Measurements from ENCODE around the gene LRRC30. TPM values are rescaled to one million over a fixed set of nuclear protein-coding genes. Genes with fewer than 3 reads are reported as not detected.

LRRC30 gene
- total and polyA plus RNA-seq, 8 donors: not detected

DNA sequence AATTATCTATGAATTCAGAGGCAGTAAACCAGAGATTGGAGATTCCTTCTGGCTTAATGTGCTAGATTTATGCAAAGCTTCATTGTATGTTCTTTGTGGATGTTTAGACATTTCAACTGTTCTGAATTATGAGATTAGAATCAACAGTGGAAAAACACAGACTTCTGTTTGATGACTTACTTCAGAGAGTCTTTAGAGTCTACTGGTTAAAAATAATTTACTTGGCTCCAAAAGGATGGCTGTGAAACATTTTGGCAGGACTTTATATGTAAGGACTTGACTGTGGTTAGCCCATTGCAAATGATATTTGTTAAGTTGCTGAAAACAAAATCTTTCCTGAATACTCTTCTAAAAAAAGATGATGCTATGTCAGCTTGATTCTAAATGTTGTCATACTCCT, 25.5 kb upstream of the LRRC30 start:
- peak overlapping the region in 1 of 2 donors; percentile 78 for H3K27ac ChIP-seq
- peak in 1 of 4 donors; percentile 59 for DNase-seq
- peak; percentile 6 for ATAC-seq

DNA sequence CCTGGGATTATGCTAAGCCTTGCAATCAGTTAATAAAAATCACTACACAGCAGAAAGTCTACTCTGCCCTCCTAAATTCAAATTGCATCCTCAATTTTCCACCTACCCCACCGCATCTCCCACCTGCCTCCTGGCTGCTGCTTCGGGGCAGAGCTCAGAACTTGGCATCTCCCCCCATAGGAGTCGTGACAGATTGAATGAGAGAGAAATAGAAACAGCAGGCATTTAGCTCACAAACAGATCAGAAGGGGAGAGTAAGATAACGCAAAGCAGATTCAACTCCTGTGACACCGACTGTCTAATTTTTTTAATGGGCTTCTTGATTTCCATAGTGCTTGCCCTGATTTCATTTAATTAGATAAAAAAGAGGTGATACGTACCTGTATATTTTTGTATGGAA, 24.7 kb upstream of the LRRC30 start:
- H3K4me1 ChIP-seq: peaks cover 4 to 5% of the 10 kb centered on the region in 2 donors
- H3K4me3 ChIP-seq: no peak overlapping the region
- peak overlapping the region in 1 of 2 donors; percentile 44 for H3K27ac ChIP-seq
- DNase-seq: no peak
- no peaks in the 10 kb centered on the region for H3K9me3 ChIP-seq
- no peak for ATAC-seq
- H3K27me3 ChIP-seq: no peaks in the 10 kb centered on the region
- H3K36me3 ChIP-seq: no peaks in the 10 kb centered on the region
- TF ChIP-seq, protein P1, sequence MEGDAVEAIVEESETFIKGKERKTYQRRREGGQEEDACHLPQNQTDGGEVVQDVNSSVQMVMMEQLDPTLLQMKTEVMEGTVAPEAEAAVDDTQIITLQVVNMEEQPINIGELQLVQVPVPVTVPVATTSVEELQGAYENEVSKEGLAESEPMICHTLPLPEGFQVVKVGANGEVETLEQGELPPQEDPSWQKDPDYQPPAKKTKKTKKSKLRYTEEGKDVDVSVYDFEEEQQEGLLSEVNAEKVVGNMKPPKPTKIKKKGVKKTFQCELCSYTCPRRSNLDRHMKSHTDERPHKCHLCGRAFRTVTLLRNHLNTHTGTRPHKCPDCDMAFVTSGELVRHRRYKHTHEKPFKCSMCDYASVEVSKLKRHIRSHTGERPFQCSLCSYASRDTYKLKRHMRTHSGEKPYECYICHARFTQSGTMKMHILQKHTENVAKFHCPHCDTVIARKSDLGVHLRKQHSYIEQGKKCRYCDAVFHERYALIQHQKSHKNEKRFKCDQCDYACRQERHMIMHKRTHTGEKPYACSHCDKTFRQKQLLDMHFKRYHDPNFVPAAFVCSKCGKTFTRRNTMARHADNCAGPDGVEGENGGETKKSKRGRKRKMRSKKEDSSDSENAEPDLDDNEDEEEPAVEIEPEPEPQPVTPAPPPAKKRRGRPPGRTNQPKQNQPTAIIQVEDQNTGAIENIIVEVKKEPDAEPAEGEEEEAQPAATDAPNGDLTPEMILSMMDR (IDR thresholded peaks at IDR 0.05): no peak
- intact Hi-C loops (cut with DNase I): no loop called here

More for the DNA sequence above, 25.5 kb upstream of the LRRC30 start:
- intact Hi-C loops (cut with DNase I): no loop called here
- no peak overlapping the region for H3K4me3 ChIP-seq
- no peaks in the 10 kb centered on the region for H3K36me3 ChIP-seq
- peaks cover 4 to 5% of the 10 kb centered on the region in 2 donors for H3K4me1 ChIP-seq
- H3K9me3 ChIP-seq: no peaks in the 10 kb centered on the region
- TF ChIP-seq, protein P1 (IDR thresholded peaks at IDR 0.05): no peak
- H3K27me3 ChIP-seq: no peaks in the 10 kb centered on the region

DNA sequence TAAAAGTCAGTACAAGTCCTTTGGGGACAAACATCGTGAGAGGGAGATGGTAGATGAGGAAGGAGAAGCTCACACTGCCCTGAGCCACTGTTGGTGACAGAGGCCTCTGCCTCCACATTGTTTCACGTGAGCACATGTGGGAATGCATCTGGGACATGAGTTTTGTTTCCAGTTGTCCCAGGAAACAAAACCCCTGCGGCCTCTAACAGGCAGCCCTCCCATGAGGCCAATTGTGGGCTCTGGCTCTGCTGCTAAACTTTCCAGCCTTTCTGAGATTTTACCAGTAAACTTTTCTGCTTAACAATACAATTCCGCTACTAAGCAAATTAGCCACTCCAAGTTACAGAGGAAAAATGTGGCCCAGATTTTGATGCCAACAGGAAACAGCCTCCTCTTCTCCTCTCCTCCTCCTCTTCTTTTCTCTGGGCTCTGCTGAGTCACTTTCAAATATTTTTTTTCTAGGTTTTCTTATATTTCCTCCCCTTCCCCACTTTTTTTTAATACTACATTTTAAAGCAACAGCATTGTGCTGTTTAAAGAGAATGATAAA, 23.4 kb upstream of the LRRC30 start:
- Histone ChIP-seq H3K4me1 (peaks cover 3 to 4% of the 10 kb centered on the region in 2 donors), H3K36me3 (no peaks in the 10 kb centered on the region), H3K9me3 (no peaks in the 10 kb centered on the region), H3K27me3 (no peaks in the 10 kb centered on the region), H3K4me3 (no peak overlapping the region), H3K27ac (peak overlapping the region in 1 of 2 donors; percentile 54)
- peak; percentile 13 for ATAC-seq
- intact Hi-C loops (cut with DNase I): no loop called here
- TF ChIP-seq, protein P1 (IDR thresholded peaks at IDR 0.05): no peak
- no peak for DNase-seq

DNA sequence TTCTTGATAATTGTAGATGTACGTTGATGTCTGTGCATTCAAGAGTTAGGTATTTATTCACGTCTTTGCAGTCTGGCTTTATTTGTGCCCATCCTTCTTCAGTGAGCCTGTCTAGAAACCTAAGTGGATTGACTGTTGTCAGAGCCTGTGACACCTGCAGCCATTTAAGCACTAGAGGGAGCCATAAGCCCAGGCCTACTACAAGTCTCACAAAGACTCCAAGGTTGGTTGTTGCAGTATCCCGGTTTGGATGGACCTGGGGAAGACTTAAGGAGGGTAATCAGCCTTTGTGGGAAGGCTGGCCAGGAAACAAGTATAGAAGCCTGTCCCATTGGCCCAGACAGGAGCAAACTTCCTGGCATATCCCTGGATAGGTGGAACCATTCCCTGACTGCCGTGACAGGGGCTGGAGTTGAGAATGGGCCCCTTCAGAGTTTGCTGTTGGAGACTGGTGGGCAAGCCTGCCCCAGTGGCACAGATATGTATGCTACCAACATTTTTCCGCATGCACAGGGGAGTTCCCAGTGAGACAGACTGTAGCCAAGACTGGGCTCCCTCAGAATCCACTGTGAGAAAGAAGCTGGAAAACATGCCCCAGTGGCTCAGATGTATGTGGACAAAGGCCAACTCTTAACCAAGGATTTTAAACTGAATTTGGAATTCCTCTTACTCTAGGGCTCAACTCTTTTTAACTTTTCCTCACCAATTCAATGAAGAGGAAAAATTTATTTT, 9.3 kb upstream of the LRRC30 start:
- peak in 1 of 4 donors; percentile 46 for DNase-seq
- H3K36me3 ChIP-seq: no peaks in the 10 kb centered on the region
- H3K4me3 ChIP-seq: no peak overlapping the region
- TF ChIP-seq, protein P1 (IDR thresholded peaks at IDR 0.05): peak; percentile 50 to 51
- H3K4me1 ChIP-seq: no peaks in the 10 kb centered on the region
- peak; percentile 99 for ATAC-seq
- H3K27ac ChIP-seq: no peak overlapping the region
- intact Hi-C loops (cut with DNase I): no loop called here
- no peaks in the 10 kb centered on the region for H3K27me3 ChIP-seq
- no peaks in the 10 kb centered on the region for H3K9me3 ChIP-seq

DNA sequence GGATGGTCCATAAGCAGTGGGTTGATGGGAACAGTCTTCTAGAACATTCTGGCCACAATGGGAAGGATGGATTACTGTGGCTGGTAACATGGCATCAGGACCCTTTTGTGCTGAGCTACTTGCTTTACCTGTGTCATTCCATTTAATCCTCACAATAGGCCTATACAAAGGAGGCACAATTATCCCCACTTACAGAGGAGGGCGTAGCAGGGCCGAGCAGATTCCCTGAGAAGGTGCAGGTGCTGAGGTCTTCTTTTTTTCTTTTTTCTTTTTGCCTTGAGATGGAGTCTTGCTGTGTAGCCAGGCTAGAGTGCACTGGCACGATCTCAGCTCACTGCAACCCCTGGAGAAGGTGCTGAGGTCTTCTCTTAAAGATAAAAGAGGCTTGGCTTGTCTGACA, 6.7 kb upstream of the LRRC30 start:
- TF ChIP-seq, protein P1 (IDR thresholded peaks at IDR 0.05): no peak
- DNase-seq (no peak), ATAC-seq (no peak)
- Histone ChIP-seq H3K36me3 (no peaks in the 10 kb centered on the region), H3K9me3 (no peaks in the 10 kb centered on the region), H3K4me1 (no peaks in the 10 kb centered on the region), H3K27ac (no peak overlapping the region), H3K4me3 (no peak overlapping the region), H3K27me3 (no peaks in the 10 kb centered on the region)
- intact Hi-C loops (cut with DNase I): no loop called here
